Measurements from ENCODE around the gene YARS1. TPM values are rescaled to one million over a fixed set of nuclear protein-coding genes. Genes with fewer than 3 reads are reported as not detected.

The YARS1 gene
- total and polyA plus RNA-seq, 2 experiments from 2014 or later, result 134 to 182 TPM

- Mint-ChIP-seq H3K4me3 (peak overlapping the region; percentile 69), H3K27me3 (ENCODE audit: insufficient read depth, low read depth, poor library complexity) (peaks cover 16% of the 10 kb centered on the region), H3K4me1 (peaks cover 73% of the 10 kb centered on the region), H3K36me3 (ENCODE audit: low read depth) (peaks cover 11% of the 10 kb centered on the region), H3K27ac (peak overlapping the region; percentile 99), H3K9me3 (no peaks in the 10 kb centered on the region; the same call in 2 of the 3 replicates)
- ATAC-seq (no peak), DNase-seq (ENCODE audit: low spot score) (no peak)
- Histone ChIP-seq H3K4me1 (ENCODE audit: insufficient read depth) (peaks cover 71% of the 10 kb centered on the region), H3K27ac (ENCODE audit: low read depth) (peak overlapping the region; percentile 100), H4K20me1 (replicated peaks; ENCODE audit: insufficient read depth) (peaks cover 4% of the 10 kb centered on the region; the same call in 1 of the 2 replicates), H2AFZ (no peak overlapping the region), H3K27me3 (ENCODE audit: insufficient read depth) (no peaks in the 10 kb centered on the region), H3K4me2 (peak overlapping the region; percentile 72), H3F3A (replicated peaks; ENCODE audit: low read depth) (peaks cover 37% of the 10 kb centered on the region), H3K36me3 (ENCODE audit: insufficient read depth) (0 out of 2 replicates have a peak, but pooled peaks cover 3% of the 10 kb centered on the region), H3K79me2 (replicated peaks; ENCODE audit: insufficient read depth) (peaks cover 73% of the 10 kb centered on the region), H3K4me3 (peak overlapping the region; percentile 44), H3K9me2 (ENCODE audit: insufficient read depth) (no peaks in the 10 kb centered on the region)
- TF ChIP-seq ZNF462 (CRISPR knock-in tag; IDR thresholded peaks at IDR 0.05) (no peak), CREB1 (CRISPR knock-in tag; IDR thresholded peaks at IDR 0.05; ENCODE audit: low read depth) (no peak), EZH2 (IDR thresholded peaks at IDR 0.05; ENCODE audit: low read depth, unreplicated experiment) (no peak), JUNB (IDR thresholded peaks at IDR 0.05; ENCODE audit: unreplicated experiment) (no peak), ZNF331 (CRISPR knock-in tag; IDR thresholded peaks at IDR 0.05; ENCODE audit: low read depth) (no peak), CTCF (conservative IDR thresholded peaks at IDR 0.05; ENCODE audit: low read depth in 2 of 2) (no peak), ZNF114 (CRISPR knock-in tag; IDR thresholded peaks at IDR 0.05) (no peak), STAT1 (IDR thresholded peaks at IDR 0.05; ENCODE audit: unreplicated experiment) (no peak)
Observed at GRCh38 chr1:32758795-32759430, 58.2 kb downstream of the YARS1 start.
